NB4 (cell line): ENCODE results near the gene SHPK.

ENCODE experiments used
- CTCF ChIP-seq: IDR thresholded peaks from one replicate; pipeline ENCODE4 v1.5.1; 2012; ENCODE audit warnings: low read depth, low read length
- POLR2A ChIP-seq: IDR thresholded peaks from 2 replicates; pipeline ENCODE4 v1.6.1; 2011; ENCODE audit warnings: mild to moderate bottlenecking; ENCODE audit not compliant: insufficient read length; ENCODE audit errors: extremely low read depth

DNA sequence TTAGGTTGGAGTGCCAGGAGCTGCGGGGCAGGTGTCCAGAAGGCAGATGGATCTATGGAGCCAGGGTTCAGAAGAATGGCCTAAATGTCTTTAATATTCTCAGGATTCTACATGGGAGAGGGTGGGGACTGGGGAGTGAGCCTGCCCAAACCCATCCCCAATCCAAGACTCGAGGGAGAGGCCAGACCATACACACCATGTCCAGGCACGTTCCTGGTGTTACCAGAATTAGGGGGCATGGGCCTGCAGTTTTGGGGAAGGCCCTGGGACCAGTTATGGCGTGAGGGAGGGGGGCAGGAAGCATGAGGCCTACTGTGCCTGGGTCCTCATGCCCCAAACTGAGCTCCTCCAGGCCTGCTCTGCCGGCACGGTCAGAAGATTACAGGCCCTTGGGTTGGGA is 30.5 kb upstream of the SHPK start:
- TF ChIP-seq CTCF (no peak), POLR2A (no peak)
